A549 (cell line): ENCODE measurements around the gene ARL2BP. TPM values are rescaled to one million over a fixed set of nuclear protein-coding genes. Genes with fewer than 3 reads are reported as not detected.

Source experiments
- ATAC-seq, 2 experiments: fragments of 200-7000 bp in 1 of 2; fragments of >200 bp in 1 of 2; cut with Nextera tagmentation in 1 of 2; cut with Tn5 transposase in 1 of 2; 3 replicates each; pipeline versions ENCODE4 v1.8.0 to v1.9.1; 2018 to 2020; ENCODE audit warnings: mild to moderate bottlenecking in 1 of 2, moderate library complexity in 1 of 2
- CTCF ChIA-PET: fragments of 300-600 bp; sonication (Branson Sonifier 250); formaldehyde crosslinking; extraction: SDS; loops from one replicate; lab custom pipeline; 2021; ENCODE audit warnings: antibody characterized with exemption, inconsistent platforms; lab: Yijun Ruan, JAX
- POLR2A ChIA-PET: fragments of 350-600 bp; formaldehyde crosslinking; extraction: SDS; loops from one replicate; lab custom pipeline; 2021; ENCODE audit warnings: antibody characterized with exemption, inconsistent platforms; lab: Yijun Ruan, JAX
- DNase-seq, 2 experiments: peaks; one replicate each; pipeline versions ENCODE4 v3.0.0 to v3.0.0-alpha.2; 2011 to 2016; ENCODE audit warnings: low read depth in 1 of 2, low spot score in 1 of 2
- FAIRE-seq: peaks from 2 replicates; lab custom pipeline; 2011; peaks lifted over from hg19 to GRCh38; lab: Jason Lieb, UNC
- H3K27ac ChIP-seq, 2 experiments: fragments of >200 bp; sonication (Bioruptor Twin); formaldehyde crosslinking; 3 replicates each; pipeline ENCODE4 v1.5.1; 2016 to 2017
- H3K4me1 ChIP-seq: fragments of >200 bp; sonication (Bioruptor Twin); formaldehyde crosslinking; 3 replicates; pipeline ENCODE4 v1.6.1; 2016
- H3K4me2 ChIP-seq: fragments of >200 bp; sonication (Bioruptor Twin); formaldehyde crosslinking; 3 replicates; pipeline ENCODE4 v1.6.1; 2016
- H3K4me3 ChIP-seq: fragments of >200 bp; sonication (Bioruptor Twin); formaldehyde crosslinking; 3 replicates; pipeline ENCODE4 v1.5.1; 2016
- H3K9me3 ChIP-seq: fragments of >200 bp; sonication (Bioruptor Twin); formaldehyde crosslinking; 3 replicates; pipeline ENCODE4 v1.6.1; 2016
- BCL3 ChIP-seq: fragments of >200 bp; sonication (Bioruptor Twin); formaldehyde crosslinking; IDR thresholded peaks from 3 replicates; pipeline ENCODE4 v1.6.1; 2016
- BHLHE40 ChIP-seq: IDR thresholded peaks from 2 replicates; pipeline ENCODE4 v1.6.1; 2012; ENCODE audit warnings: low read depth, low read length, inconsistent platforms
- CBX2 ChIP-seq: fragments of 200-600 bp; sonication (generic); IDR thresholded peaks from 2 replicates; pipeline ENCODE4 v1.6.1; 2016; ENCODE audit warnings: low read depth, mild to moderate bottlenecking, borderline replicate concordance
- EHF ChIP-seq: fragments of 250-450 bp; sonication (Bioruptor Pico); IDR thresholded peaks from 2 replicates; pipeline ENCODE4 v1.5.0; 2020; ENCODE audit warnings: mild to moderate bottlenecking
- EHMT2 ChIP-seq: fragments of 200-600 bp; sonication (generic); IDR thresholded peaks from 2 replicates; pipeline ENCODE4 v1.6.1; 2016; ENCODE audit warnings: antibody characterized with exemption, low read depth, mild to moderate bottlenecking, moderate library complexity
- EP300 ChIP-seq, 2 experiments: fragments of >200 bp; sonication (Bioruptor Twin); formaldehyde crosslinking; IDR thresholded peaks; 2 replicates in 1 of 2; 3 replicates in 1 of 2; pipeline ENCODE4 v1.6.1; 2016 to 2017
- GATA3 ChIP-seq: IDR thresholded peaks from 2 replicates; pipeline ENCODE4 v1.6.1; 2012; ENCODE audit warnings: borderline replicate concordance
- HDAC2 ChIP-seq: fragments of 200-600 bp; sonication (generic); IDR thresholded peaks from 2 replicates; pipeline ENCODE4 v1.6.1; 2016
- HOXB5 ChIP-seq: fragments of 250-450 bp; sonication (Bioruptor Pico); IDR thresholded peaks from 2 replicates; pipeline ENCODE4 v1.5.0; 2020; ENCODE audit warnings: mild to moderate bottlenecking, moderate library complexity
- JUN ChIP-seq, 2 experiments: fragments of >200 bp; sonication (Bioruptor Twin); formaldehyde crosslinking; IDR thresholded peaks; 2 replicates in 1 of 2; 3 replicates in 1 of 2; pipeline ENCODE4 v1.6.1; 2016 to 2017
- JUNB ChIP-seq: fragments of >200 bp; sonication (Bioruptor Twin); formaldehyde crosslinking; IDR thresholded peaks from 2 replicates; pipeline ENCODE4 v1.6.1; 2016
- KDM1A ChIP-seq: fragments of 200-600 bp; sonication (generic); IDR thresholded peaks from 2 replicates; pipeline ENCODE4 v1.6.1; 2016; ENCODE audit warnings: low read depth, mild to moderate bottlenecking
- KDM5A ChIP-seq: fragments of 200-600 bp; sonication (generic); IDR thresholded peaks from 2 replicates; pipeline ENCODE4 v1.6.1; 2016; ENCODE audit warnings: antibody characterized with exemption, mild to moderate bottlenecking
- MAZ ChIP-seq: fragments of 150-350 bp; IDR thresholded peaks from 2 replicates; pipeline ENCODE4 v1.6.1; 2014; ENCODE audit warnings: antibody characterized with exemption, low read depth, low read length, borderline replicate concordance
- MYC ChIP-seq: IDR thresholded peaks from 2 replicates; pipeline ENCODE4 v1.6.1; 2012; ENCODE audit warnings: mild to moderate bottlenecking, inconsistent platforms, low read length, improper control_type of control experiment, borderline replicate concordance
- PHF8 ChIP-seq: fragments of 200-600 bp; sonication (generic); IDR thresholded peaks from 2 replicates; pipeline ENCODE4 v1.6.1; 2016; ENCODE audit warnings: low read depth, mild to moderate bottlenecking, antibody characterized with exemption, moderate library complexity, borderline replicate concordance
- POLR2AphosphoS2 ChIP-seq: conservative IDR thresholded peaks from 2 replicates; pipeline ENCODE4 v1.6.1; 2012; ENCODE audit warnings: low read length, improper control_type of control experiment, inconsistent platforms
- SMC3 ChIP-seq: fragments of >200 bp; sonication (Bioruptor Twin); formaldehyde crosslinking; IDR thresholded peaks from 3 replicates; pipeline ENCODE4 v1.6.1; 2018; ENCODE audit warnings: inconsistent platforms
- SREBF2 ChIP-seq: fragments of 450-650 bp; IDR thresholded peaks from 2 replicates; pipeline ENCODE4 v1.6.1; 2014; ENCODE audit warnings: mild to moderate bottlenecking, moderate library complexity
- TFCP2L1 ChIP-seq: fragments of 250-450 bp; sonication (Bioruptor Pico); IDR thresholded peaks from 2 replicates; pipeline ENCODE4 v1.5.0; 2021; ENCODE audit warnings: mild to moderate bottlenecking
- TP53 ChIP-seq: fragments of 250-450 bp; sonication (Bioruptor Pico); IDR thresholded peaks from 2 replicates; pipeline ENCODE4 v1.5.0; 2021; ENCODE audit warnings: mild to moderate bottlenecking, moderate library complexity
- ZFP36 ChIP-seq: fragments of 450-650 bp; IDR thresholded peaks from 2 replicates; pipeline ENCODE4 v1.6.1; 2014; ENCODE audit warnings: borderline replicate concordance; ENCODE audit not compliant: partially characterized antibody
- WGBS: methylation state at CpG from one replicate; pipeline ENCODE4 v1.1.6; 2017; ENCODE audit errors: missing lambda C conversion rate; 5-methylcytosine and 5-hydroxymethylcytosine counted together
- polyA plus RNA-seq, 4 experiments: library from polyadenylated mRNA; depleted of rRNA in 3 of 4; stranded (reverse); fragments of >200 nt; fragmentation: RNase III in 1 of 4; extraction: RNeasy Plus Mini Kit Qiagen cat#74134 plus additional on column Dnase treatment in 1 of 4; gene quantifications; 2 replicates in 3 of 4; 3 replicates in 1 of 4; pipeline ENCODE4 v1.2.3, GENCODE V29; 2011 to 2017
- TF ChIP-seq, protein P1 (sequence below): fragments of 150-350 bp; IDR thresholded peaks from 2 replicates; pipeline ENCODE4 v1.6.1; 2014; ENCODE audit warnings: low read depth, mild to moderate bottlenecking, low read length
- TF ChIP-seq, protein P2 (sequence below): IDR thresholded peaks from 2 replicates; pipeline ENCODE4 v1.6.1; 2012
- TF ChIP-seq, protein P3 (sequence below): IDR thresholded peaks from 2 replicates; pipeline ENCODE4 v1.6.1; 2012

The ARL2BP gene
- polyA plus RNA-seq, 2 of the 4 experiments (the other 2 are of a cell fraction), result 67.0 to 126 TPM

- no peak for FAIRE-seq
- no peak for DNase-seq
- Histone ChIP-seq H3K4me2 (peak overlapping the region; percentile 92; the same call in 1 of the 3 replicates), H3K9me3 (no peaks in the 10 kb centered on the region), H3K27ac (no peak overlapping the region; a peak in 1 of 6 replicates), H3K4me3 (no peak overlapping the region), H3K4me1 (peaks cover 13% of the 10 kb centered on the region)
- CTCF ChIA-PET, result interaction anchor here (0.6 to 1.5 kb wide), 2 partner anchors 17 to 617 kb away, joined by 3 to 5 read pairs; no protein-coding TSS in a partner anchor
- WGBS, result 90% methylated on average over 23 of the region's 24 CpGs
- TF ChIP-seq HOXB5 (CRISPR knock-in tag) (no peak), KDM1A (no peak), BCL3 (no peak), POLR2AphosphoS2 (no peak), CBX2 (no peak), HDAC2 (no peak), JUN (IDR thresholded peaks at IDR 0.05) (no peak), ZFP36 (no peak), TFCP2L1 (no peak), PHF8 (no peak), SMC3 (no peak)
- TF ChIP-seq, protein P1, sequence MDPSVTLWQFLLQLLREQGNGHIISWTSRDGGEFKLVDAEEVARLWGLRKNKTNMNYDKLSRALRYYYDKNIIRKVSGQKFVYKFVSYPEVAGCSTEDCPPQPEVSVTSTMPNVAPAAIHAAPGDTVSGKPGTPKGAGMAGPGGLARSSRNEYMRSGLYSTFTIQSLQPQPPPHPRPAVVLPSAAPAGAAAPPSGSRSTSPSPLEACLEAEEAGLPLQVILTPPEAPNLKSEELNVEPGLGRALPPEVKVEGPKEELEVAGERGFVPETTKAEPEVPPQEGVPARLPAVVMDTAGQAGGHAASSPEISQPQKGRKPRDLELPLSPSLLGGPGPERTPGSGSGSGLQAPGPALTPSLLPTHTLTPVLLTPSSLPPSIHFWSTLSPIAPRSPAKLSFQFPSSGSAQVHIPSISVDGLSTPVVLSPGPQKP, result no peak
- TF ChIP-seq, protein P2, sequence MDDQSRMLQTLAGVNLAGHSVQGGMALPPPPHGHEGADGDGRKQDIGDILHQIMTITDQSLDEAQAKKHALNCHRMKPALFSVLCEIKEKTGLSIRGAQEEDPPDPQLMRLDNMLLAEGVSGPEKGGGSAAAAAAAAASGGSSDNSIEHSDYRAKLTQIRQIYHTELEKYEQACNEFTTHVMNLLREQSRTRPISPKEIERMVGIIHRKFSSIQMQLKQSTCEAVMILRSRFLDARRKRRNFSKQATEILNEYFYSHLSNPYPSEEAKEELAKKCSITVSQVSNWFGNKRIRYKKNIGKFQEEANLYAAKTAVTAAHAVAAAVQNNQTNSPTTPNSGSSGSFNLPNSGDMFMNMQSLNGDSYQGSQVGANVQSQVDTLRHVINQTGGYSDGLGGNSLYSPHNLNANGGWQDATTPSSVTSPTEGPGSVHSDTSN, result no peak
- ATAC-seq, result peak in 1 of 2 experiments; percentile 3; a peak in 2 of 6 replicates
- POLR2A ChIA-PET, result interaction anchor here (2.0 kb wide), 1 partner anchor 38 kb away, joined by 8 read pairs; the partner anchor contains the start of gene ARL2BP
These were observed 38.3 kb downstream of the ARL2BP start for GRCh38 chr16:57283214-57283958.

- Histone ChIP-seq H3K27ac (peak overlapping the region in 1 of 2 experiments; percentile 91; a peak in 4 of 6 replicates), H3K4me2 (peak overlapping the region; percentile 92), H3K9me3 (no peaks in the 10 kb centered on the region), H3K4me3 (peak overlapping the region; percentile 58; the same call in 1 of the 3 replicates), H3K4me1 (peaks cover 13% of the 10 kb centered on the region)
- peak in 1 of 2 experiments; percentile 14; a peak in 1 of 6 replicates for ATAC-seq
- POLR2A ChIA-PET, result interaction anchor here (2.0 kb wide), 1 partner anchor 39 kb away, joined by 8 read pairs; the partner anchor contains the start of gene ARL2BP
- FAIRE-seq, result no peak
- CTCF ChIA-PET, result interaction anchor here (1.5 kb wide), 1 partner anchor 16 kb away, joined by 5 read pairs; no protein-coding TSS in a partner anchor
- WGBS, result 92% methylated on average over 14 of the region's 14 CpGs
- no peak for DNase-seq
- TF ChIP-seq GATA3 (no peak), EHF (CRISPR knock-in tag) (no peak), SREBF2 (no peak), MAZ (no peak), MYC (no peak), EHMT2 (no peak), TP53 (CRISPR knock-in tag) (no peak), BHLHE40 (no peak), EP300 (IDR thresholded peaks at IDR 0.05) (no peak), CBX2 (no peak), KDM5A (no peak), JUNB (no peak)
- TF ChIP-seq, protein P3, sequence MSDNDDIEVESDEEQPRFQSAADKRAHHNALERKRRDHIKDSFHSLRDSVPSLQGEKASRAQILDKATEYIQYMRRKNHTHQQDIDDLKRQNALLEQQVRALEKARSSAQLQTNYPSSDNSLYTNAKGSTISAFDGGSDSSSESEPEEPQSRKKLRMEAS, result no peak
These were observed 38.8 kb downstream of the ARL2BP start for GRCh38 chr16:57283959-57284208.
